ENCODE data around the gene UVRAG. TPM values are rescaled to one million over a fixed set of nuclear protein-coding genes. Genes with fewer than 3 reads are reported as not detected.

UVRAG gene
- total RNA-seq, 1 donor from 2014 or later: 45.2 TPM

DNA sequence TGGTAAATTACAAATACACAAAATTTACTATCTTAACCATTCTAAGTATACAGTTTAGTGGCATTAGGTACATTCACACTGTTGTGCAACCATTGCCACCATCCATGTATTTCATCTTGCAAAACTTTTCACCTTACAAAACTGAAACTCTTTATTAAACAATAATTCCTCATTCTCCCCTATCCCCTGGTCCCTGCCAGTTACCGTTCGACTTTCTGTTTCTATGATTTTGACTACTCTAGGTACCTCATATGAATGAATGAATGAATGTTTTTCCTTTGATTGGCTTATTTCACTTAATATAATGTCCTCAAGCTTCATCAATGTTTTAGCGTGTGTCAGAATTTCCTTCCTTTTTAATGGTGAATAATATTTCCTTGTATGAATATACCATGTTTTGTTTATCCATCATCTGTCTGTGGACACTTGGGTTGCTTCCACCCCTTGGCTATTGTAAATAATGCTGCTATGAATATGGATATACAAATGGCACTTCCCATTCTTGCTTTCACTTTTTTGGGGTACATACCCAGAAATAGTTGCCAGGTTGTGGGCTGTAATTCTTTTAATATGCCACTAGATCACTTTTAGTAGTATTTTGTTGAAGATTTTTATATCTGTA, 93.0 kb downstream of the UVRAG start:
- Histone ChIP-seq H3K4me1 (peaks cover 0 to 3% of the 10 kb centered on the region in 2 donors), H3K27ac (no peak overlapping the region), H3K9me3 (no peaks in the 10 kb centered on the region), H3K27me3 (no peaks in the 10 kb centered on the region), H3K36me3 (peaks cover 0 to 8% of the 10 kb centered on the region in 2 donors), H3K4me3 (no peak overlapping the region)
- TF ChIP-seq, protein P1, sequence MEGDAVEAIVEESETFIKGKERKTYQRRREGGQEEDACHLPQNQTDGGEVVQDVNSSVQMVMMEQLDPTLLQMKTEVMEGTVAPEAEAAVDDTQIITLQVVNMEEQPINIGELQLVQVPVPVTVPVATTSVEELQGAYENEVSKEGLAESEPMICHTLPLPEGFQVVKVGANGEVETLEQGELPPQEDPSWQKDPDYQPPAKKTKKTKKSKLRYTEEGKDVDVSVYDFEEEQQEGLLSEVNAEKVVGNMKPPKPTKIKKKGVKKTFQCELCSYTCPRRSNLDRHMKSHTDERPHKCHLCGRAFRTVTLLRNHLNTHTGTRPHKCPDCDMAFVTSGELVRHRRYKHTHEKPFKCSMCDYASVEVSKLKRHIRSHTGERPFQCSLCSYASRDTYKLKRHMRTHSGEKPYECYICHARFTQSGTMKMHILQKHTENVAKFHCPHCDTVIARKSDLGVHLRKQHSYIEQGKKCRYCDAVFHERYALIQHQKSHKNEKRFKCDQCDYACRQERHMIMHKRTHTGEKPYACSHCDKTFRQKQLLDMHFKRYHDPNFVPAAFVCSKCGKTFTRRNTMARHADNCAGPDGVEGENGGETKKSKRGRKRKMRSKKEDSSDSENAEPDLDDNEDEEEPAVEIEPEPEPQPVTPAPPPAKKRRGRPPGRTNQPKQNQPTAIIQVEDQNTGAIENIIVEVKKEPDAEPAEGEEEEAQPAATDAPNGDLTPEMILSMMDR (IDR thresholded peaks at IDR 0.05): no peak
- DNase-seq (ENCODE audit: low spot score in 2 of 2): no peak
- intact Hi-C loops (cut with DNase I): no loop called here

GRCh38 chr11:75910426-75911145, 95.6 kb downstream of the UVRAG start:
- Histone ChIP-seq H3K4me3 (no peak overlapping the region), H3K9me3 (no peaks in the 10 kb centered on the region), H3K27ac (no peak overlapping the region), H3K36me3 (peaks cover 0 to 8% of the 10 kb centered on the region in 2 donors), H3K4me1 (peaks cover 0 to 3% of the 10 kb centered on the region in 2 donors), H3K27me3 (no peaks in the 10 kb centered on the region)
- intact Hi-C loops (cut with DNase I): no loop called here
- no peak for DNase-seq (ENCODE audit: low spot score in 2 of 2)
- TF ChIP-seq, protein P1 (IDR thresholded peaks at IDR 0.05): no peak

- Histone ChIP-seq H3K27ac (no peak overlapping the region), H3K36me3 (peaks cover 0 to 8% of the 10 kb centered on the region in 2 donors), H3K9me3 (no peaks in the 10 kb centered on the region), H3K4me1 (peaks cover 0 to 3% of the 10 kb centered on the region in 2 donors), H3K4me3 (no peak overlapping the region), H3K27me3 (no peaks in the 10 kb centered on the region)
- DNase-seq (ENCODE audit: low spot score in 2 of 2): no peak
- TF ChIP-seq, protein P1 (IDR thresholded peaks at IDR 0.05): no peak
- intact Hi-C loops (cut with DNase I): no loop called here
These were observed 96.4 kb downstream of the UVRAG start for GRCh38 chr11:75911459-75911858.

DNA sequence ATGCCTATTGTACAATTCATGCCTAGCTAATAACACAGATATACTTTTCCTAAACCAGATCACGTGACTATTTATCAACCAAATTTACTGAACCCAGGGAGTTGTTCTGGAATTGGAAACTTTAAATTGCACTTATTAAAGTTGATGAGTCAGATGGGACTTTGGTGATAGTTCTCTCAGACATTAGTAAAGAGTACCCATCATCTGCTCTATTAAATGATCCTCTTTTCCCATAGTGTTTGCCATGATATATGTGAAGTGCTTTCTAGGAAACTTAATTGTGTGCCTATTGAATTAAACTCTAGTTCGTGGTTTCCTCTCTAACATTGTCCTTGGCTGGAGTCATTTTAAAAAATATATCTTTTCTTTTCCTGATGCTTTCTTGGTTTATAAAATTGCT, 99.0 kb downstream of the UVRAG start:
- intact Hi-C loops (cut with DNase I): no loop called here
- TF ChIP-seq, protein P1 (IDR thresholded peaks at IDR 0.05): no peak
- no peaks in the 10 kb centered on the region for H3K27me3 ChIP-seq
- no peak overlapping the region for H3K27ac ChIP-seq
- no peak for DNase-seq (ENCODE audit: low spot score in 2 of 2)
- H3K4me3 ChIP-seq: no peak overlapping the region
- peaks cover 0 to 5% of the 10 kb centered on the region in 2 donors for H3K4me1 ChIP-seq
- peaks cover 0 to 8% of the 10 kb centered on the region in 2 donors for H3K36me3 ChIP-seq
- H3K9me3 ChIP-seq: no peaks in the 10 kb centered on the region

DNA sequence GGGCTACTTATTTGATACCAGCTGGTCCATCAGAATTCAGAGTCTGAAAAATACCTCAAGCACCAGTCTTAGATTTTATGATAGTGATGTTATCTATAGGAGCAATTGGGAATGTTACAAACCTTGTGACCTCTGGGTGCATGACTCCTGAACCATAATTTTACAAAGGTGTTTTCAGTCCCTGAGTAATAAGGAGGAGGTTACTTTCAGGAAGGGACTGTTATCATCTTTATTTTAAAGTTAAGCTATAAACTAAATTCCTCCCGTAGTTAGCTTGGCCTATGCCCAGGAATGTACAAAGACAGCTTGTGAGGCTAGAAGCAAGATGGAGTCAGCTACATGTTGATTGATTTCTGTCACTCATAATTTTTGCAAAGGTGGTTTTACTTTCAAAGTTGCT, 101.9 kb downstream of the UVRAG start:
- TF ChIP-seq, protein P1 (IDR thresholded peaks at IDR 0.05): no peak

More for the DNA sequence above, 101.9 kb downstream of the UVRAG start:
- H3K36me3 ChIP-seq: peaks cover 0 to 8% of the 10 kb centered on the region in 2 donors
- intact Hi-C loops (cut with DNase I): no loop called here
- H3K4me3 ChIP-seq: no peak overlapping the region
- H3K4me1 ChIP-seq: peaks cover 0 to 13% of the 10 kb centered on the region in 2 donors
- H3K27me3 ChIP-seq: no peaks in the 10 kb centered on the region
- H3K9me3 ChIP-seq: no peaks in the 10 kb centered on the region
- no peak overlapping the region for H3K27ac ChIP-seq
- no peak for DNase-seq (ENCODE audit: low spot score in 2 of 2)

Measured in ascending aorta (tissue), 2 donors.